Endothelial cell (in vitro differentiated cells): ENCODE results near the gene BACE2. TPM values are rescaled to one million over a fixed set of nuclear protein-coding genes. Genes with fewer than 3 reads are reported as not detected.
"Not testable (repeated sequence)": the region's sequence is repeated elsewhere in the genome, so short reads cannot be mapped to it uniquely, and the experiment has no call there.

Experiments used
- DNase-seq: peaks from one replicate; pipeline ENCODE4 v3.0.0; 2021; ENCODE audit warnings: low spot score
- H3K27ac Mint-ChIP-seq: one replicate; pipeline ENCODE4 v1.8.0; 2021; ENCODE audit warnings: mixed read lengths, inconsistent platforms; ENCODE audit not compliant: unreplicated experiment
- H3K27me3 Mint-ChIP-seq: one replicate; pipeline ENCODE4 v1.8.0; 2021; ENCODE audit warnings: mild to moderate bottlenecking, moderate library complexity, mixed read lengths, inconsistent platforms; ENCODE audit not compliant: unreplicated experiment
- H3K36me3 Mint-ChIP-seq: one replicate; pipeline ENCODE4 v1.8.0; 2021; ENCODE audit warnings: mild to moderate bottlenecking, low read depth, mixed read lengths, inconsistent platforms; ENCODE audit not compliant: unreplicated experiment
- H3K4me1 Mint-ChIP-seq: one replicate; pipeline ENCODE4 v1.8.0; 2021; ENCODE audit warnings: mild to moderate bottlenecking, mixed read lengths, inconsistent platforms; ENCODE audit not compliant: unreplicated experiment
- H3K4me3 Mint-ChIP-seq: one replicate; pipeline ENCODE4 v1.8.0; 2021; ENCODE audit warnings: mild to moderate bottlenecking, mixed read lengths, inconsistent platforms; ENCODE audit not compliant: unreplicated experiment
- H3K9me3 Mint-ChIP-seq: one replicate; pipeline ENCODE4 v1.8.0; 2021; ENCODE audit warnings: mixed read lengths, inconsistent platforms; ENCODE audit not compliant: unreplicated experiment
- CTCF ChIP-seq: fragments of 200-600 bp; sonication (generic); IDR thresholded peaks from one replicate; pipeline ENCODE4 v1.5.0; 2021; ENCODE audit warnings: antibody characterized with exemption; ENCODE audit not compliant: unreplicated experiment
- total RNA-seq: library from RNA; stranded (reverse); fragmentation: NEBNext Ultra II Directional; extraction: Animal tissue kit (Norgen Biotek cat#: 25700); gene quantifications from one replicate; pipeline ENCODE4 v1.2.1, GENCODE V29; 2021; ENCODE audit not compliant: unreplicated experiment

The BACE2 gene
- total RNA-seq, 1 donor from 2014 or later, result 151 TPM

GRCh38 chr21:41195311-41195710 lies 27.4 kb downstream of the BACE2 start:
- Mint-ChIP-seq H3K27me3 (peaks cover 2% of the 10 kb centered on the region), H3K9me3 (no peaks in the 10 kb centered on the region), H3K36me3 (peaks cover 8% of the 10 kb centered on the region), H3K4me3 (no peak overlapping the region), H3K4me1 (peaks cover 12% of the 10 kb centered on the region), H3K27ac (no peak overlapping the region)
- TF ChIP-seq CTCF, result no peak
- DNase-seq, result no peak

- no peak for TF ChIP-seq CTCF
- H3K36me3 Mint-ChIP-seq, result peaks cover 11% of the 10 kb centered on the region
- H3K27ac Mint-ChIP-seq, result no peak overlapping the region
- no peaks in the 10 kb centered on the region for H3K9me3 Mint-ChIP-seq
- H3K4me3 Mint-ChIP-seq, result no peak overlapping the region
- peaks cover 12% of the 10 kb centered on the region for H3K4me1 Mint-ChIP-seq
- DNase-seq, result no peak
- peaks cover 4% of the 10 kb centered on the region for H3K27me3 Mint-ChIP-seq
These were observed 29.0 kb downstream of the BACE2 start for GRCh38 chr21:41196993-41197392.

- Mint-ChIP-seq H3K4me3 (no peak overlapping the region), H3K27me3 (peaks cover 4% of the 10 kb centered on the region), H3K9me3 (no peaks in the 10 kb centered on the region), H3K27ac (no peak overlapping the region), H3K4me1 (peaks cover 12% of the 10 kb centered on the region), H3K36me3 (peaks cover 11% of the 10 kb centered on the region)
- no peak for TF ChIP-seq CTCF
- no peak for DNase-seq
These were observed 29.6 kb downstream of the BACE2 start for GRCh38 chr21:41197582-41197981.

- not testable (repeated sequence) for H3K27ac Mint-ChIP-seq, H3K9me3 Mint-ChIP-seq, H3K27me3 Mint-ChIP-seq, DNase-seq, H3K4me3 Mint-ChIP-seq
- H3K4me1 Mint-ChIP-seq, result peaks cover 12% of the 10 kb centered on the region
- peaks cover 17% of the 10 kb centered on the region for H3K36me3 Mint-ChIP-seq
These were observed 30.7 kb downstream of the BACE2 start for GRCh38 chr21:41198647-41199046.

- no peak for DNase-seq
- Mint-ChIP-seq H3K27me3 (peaks cover 7% of the 10 kb centered on the region), H3K27ac (no peak overlapping the region), H3K9me3 (no peaks in the 10 kb centered on the region), H3K4me1 (peaks cover 12% of the 10 kb centered on the region), H3K36me3 (peaks cover 15% of the 10 kb centered on the region), H3K4me3 (no peak overlapping the region)
- TF ChIP-seq CTCF, result no peak
These were observed 31.2 kb downstream of the BACE2 start for GRCh38 chr21:41199123-41199522.

GRCh38 chr21:41199588-41199987 lies 31.6 kb downstream of the BACE2 start:
- no peaks in the 10 kb centered on the region for H3K9me3 Mint-ChIP-seq
- no peak overlapping the region for H3K27ac Mint-ChIP-seq
- peaks cover 7% of the 10 kb centered on the region for H3K27me3 Mint-ChIP-seq
- no peak for TF ChIP-seq CTCF
- peaks cover 12% of the 10 kb centered on the region for H3K4me1 Mint-ChIP-seq
- H3K36me3 Mint-ChIP-seq, result peaks cover 12% of the 10 kb centered on the region
- no peak overlapping the region for H3K4me3 Mint-ChIP-seq
- no peak for DNase-seq
